Measurements from ENCODE around the gene C3orf20. TPM values are rescaled to one million over a fixed set of nuclear protein-coding genes. Genes with fewer than 3 reads are reported as not detected.
A peak's percentile ranks its signal among the peaks of the same experiment; 100 is the strongest.

The C3orf20 gene
- total RNA-seq, 4 donors from 2014 or later, result 0.29 TPM; not detected in 3

DNA sequence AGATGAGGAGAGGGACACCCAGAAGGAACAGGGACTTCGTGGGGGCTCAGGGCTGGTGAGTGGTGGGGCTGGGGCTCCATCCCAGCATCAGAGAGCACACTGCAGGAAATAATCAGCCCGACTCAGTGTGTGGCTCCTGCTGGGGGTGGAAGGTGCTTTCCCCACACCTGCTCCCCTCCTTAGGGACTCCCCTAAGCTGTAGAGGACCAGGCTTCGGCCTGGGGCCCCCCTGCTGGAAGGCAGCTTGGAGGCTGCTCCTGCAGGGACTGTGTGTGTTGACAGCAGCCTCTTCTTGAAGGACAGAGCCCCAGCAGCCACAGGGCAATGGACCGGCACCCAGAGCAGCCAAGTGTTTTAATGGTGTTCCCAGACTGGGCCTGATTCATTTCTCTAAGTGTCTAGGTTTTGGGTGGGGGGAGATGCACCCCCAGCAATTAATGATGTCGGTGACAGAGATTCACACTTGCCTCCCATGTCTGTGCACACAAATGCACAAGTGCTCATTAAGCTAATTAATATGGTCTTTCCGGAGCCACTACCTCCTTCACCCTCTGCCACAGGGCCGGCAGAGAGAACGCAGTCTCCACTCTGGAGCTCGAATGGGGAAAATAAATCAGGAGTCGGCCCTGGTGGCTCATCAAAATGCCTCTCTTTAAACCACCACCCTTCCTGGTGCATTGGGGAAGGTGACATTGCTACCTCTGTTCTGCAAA lies 126.9 kb downstream of the C3orf20 start:
- no peaks in the 10 kb centered on the region for H3K9me3 ChIP-seq
- WGBS, 2 donors, result 62 to 72% methylated on average over 8 to 10 of the region's 10 CpGs
- H3K27ac ChIP-seq, result no peak overlapping the region
- no peaks in the 10 kb centered on the region for H3K36me3 ChIP-seq
- no peak for DNase-seq
- H3K4me1 ChIP-seq, result peaks cover 0 to 6% of the 10 kb centered on the region in 2 donors
- H3K27me3 ChIP-seq, result no peaks in the 10 kb centered on the region
- intact Hi-C loops (cut with DNase I), result no loop called here
- no peak overlapping the region for H3K4me3 ChIP-seq (replicated peaks in 1 of 3)
- TF ChIP-seq POLR2A (IDR thresholded peaks at IDR 0.05), result no peak
- TF ChIP-seq, protein P1, sequence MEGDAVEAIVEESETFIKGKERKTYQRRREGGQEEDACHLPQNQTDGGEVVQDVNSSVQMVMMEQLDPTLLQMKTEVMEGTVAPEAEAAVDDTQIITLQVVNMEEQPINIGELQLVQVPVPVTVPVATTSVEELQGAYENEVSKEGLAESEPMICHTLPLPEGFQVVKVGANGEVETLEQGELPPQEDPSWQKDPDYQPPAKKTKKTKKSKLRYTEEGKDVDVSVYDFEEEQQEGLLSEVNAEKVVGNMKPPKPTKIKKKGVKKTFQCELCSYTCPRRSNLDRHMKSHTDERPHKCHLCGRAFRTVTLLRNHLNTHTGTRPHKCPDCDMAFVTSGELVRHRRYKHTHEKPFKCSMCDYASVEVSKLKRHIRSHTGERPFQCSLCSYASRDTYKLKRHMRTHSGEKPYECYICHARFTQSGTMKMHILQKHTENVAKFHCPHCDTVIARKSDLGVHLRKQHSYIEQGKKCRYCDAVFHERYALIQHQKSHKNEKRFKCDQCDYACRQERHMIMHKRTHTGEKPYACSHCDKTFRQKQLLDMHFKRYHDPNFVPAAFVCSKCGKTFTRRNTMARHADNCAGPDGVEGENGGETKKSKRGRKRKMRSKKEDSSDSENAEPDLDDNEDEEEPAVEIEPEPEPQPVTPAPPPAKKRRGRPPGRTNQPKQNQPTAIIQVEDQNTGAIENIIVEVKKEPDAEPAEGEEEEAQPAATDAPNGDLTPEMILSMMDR (IDR thresholded peaks at IDR 0.05), result no peak

DNA sequence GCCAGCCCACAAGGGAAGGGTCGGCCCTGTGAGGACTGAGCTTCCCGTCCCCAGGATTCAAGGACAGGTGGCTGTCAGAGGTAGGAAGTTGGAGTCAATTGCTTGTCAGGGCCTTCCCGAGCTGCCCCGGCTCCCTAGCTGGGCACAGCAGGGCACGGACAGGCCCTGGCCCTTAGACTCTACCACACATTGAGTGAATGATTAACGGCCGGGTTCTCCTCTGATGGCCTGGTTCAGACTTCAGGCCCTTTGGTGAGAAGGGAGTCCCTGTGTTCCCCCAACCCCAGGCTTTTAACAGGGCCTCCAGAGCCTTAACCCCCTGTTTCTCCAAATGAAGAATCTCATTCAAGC lies 127.4 kb downstream of the C3orf20 start:
- H3K27ac ChIP-seq, result no peak overlapping the region
- no peaks in the 10 kb centered on the region for H3K9me3 ChIP-seq
- H3K27me3 ChIP-seq, result no peaks in the 10 kb centered on the region
- peaks cover 0 to 8% of the 10 kb centered on the region in 2 donors for H3K4me1 ChIP-seq
- no peaks in the 10 kb centered on the region for H3K36me3 ChIP-seq
- TF ChIP-seq, protein P1 (IDR thresholded peaks at IDR 0.05), result no peak
- TF ChIP-seq POLR2A (IDR thresholded peaks at IDR 0.05), result no peak
- no peak for DNase-seq
- intact Hi-C loops (cut with DNase I), result no loop called here
- no peak overlapping the region for H3K4me3 ChIP-seq (replicated peaks in 1 of 3)
- 71 to 87% methylated on average over 7 of the region's 7 CpGs for WGBS, 2 donors

DNA sequence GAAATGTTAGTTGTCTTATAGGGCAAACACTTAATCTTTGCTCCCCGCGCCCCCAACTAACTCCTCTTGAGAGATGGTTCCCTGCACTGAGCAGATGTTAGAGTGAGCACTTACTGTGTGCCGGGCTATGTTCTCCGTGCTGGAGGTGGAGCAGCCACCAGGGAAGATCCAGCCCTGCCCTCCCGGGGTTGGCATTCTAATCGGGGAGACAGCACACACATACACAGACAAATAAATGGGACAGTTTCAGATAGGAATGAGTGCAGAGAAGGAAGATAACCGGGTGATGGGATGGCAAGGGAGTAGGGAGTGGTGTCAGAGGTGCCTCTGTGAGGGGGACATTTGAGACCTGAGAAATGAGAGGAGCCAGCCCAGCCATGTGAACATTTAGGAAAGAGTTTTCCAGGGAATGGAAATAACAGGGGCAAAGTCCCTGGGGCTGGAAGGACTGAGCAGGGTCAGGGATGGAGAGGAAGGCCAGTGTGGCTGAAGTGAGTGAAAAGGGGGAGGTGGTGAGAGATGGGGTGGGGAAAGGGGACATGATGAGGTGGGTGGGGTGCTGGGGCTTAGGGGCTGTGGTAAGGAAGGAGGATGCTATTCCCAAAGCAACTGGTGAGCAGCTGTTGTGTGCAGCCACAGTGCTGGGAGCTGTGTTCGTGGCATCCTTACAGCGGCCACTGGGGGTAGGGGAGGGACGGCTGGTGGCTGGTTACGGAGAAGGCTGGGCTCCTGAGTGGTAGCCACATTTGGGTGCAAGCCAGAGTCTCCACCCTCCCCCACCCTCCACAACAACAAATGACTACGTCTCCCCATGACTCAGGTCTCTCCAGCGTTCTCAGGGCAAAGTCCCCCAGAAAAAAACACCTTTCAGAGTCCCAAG lies 128.4 kb downstream of the C3orf20 start:
- WGBS, 2 donors, result 45 to 71% methylated on average over 13 of the region's 13 CpGs
- DNase-seq, result no peak
- TF ChIP-seq, protein P1 (IDR thresholded peaks at IDR 0.05), result no peak
- no peak for TF ChIP-seq POLR2A (IDR thresholded peaks at IDR 0.05)
- H3K27me3 ChIP-seq, result no peaks in the 10 kb centered on the region
- H3K36me3 ChIP-seq, result no peaks in the 10 kb centered on the region
- intact Hi-C loops (cut with DNase I), result no loop called here
- no peaks in the 10 kb centered on the region for H3K9me3 ChIP-seq
- peaks cover 0 to 8% of the 10 kb centered on the region in 2 donors for H3K4me1 ChIP-seq
- H3K4me3 ChIP-seq (replicated peaks in 1 of 3), result no peak overlapping the region
- no peak overlapping the region for H3K27ac ChIP-seq

DNA sequence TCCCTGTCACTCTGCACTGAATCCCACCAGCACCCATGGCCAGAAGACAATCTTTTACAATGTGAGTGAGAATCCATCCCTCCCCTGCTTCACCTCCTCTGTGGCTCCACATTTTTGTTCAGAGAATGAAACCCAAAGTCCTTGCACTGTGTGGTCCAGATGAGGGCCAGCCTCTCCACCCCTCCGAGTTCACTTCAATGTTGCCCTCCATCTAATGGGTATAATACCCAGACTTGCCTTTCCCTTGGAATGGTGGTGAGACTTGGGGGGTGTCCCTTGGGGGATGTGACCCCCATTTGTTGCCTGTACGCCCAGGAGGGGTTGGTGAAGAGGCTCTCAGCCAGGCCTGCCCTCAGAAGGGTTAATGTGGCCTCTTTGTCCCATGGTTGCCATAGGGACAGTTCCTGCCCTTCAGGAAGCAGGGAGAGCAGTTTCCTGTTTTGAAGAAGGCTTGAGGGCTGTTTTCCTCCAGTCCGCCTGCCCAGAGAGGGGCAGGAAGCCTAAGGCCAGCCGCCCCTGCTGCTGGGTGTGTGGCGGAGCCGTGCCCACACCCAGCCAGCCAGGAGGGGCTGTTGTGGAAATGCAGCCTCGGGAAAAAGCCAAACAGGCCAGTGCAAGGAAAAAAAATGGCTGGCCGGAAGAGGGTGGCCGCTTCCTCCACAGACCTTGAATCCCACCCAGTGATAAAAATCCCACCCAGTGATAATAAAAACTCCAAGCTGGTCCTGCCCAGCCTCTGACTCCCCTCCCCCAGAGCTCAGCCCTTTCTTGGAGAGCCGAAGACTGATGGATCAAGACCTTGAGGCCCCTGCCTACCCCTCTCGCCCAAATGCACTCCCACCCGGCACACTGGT lies 129.3 kb downstream of the C3orf20 start:
- DNase-seq, result peak in 1 of 2 donors; percentile 13
- no peaks in the 10 kb centered on the region for H3K36me3 ChIP-seq
- H3K27ac ChIP-seq, result peak overlapping the region in 2 of 3 donors; percentile 12 to 38
- no peak overlapping the region for H3K4me3 ChIP-seq (replicated peaks in 1 of 3)
- no peaks in the 10 kb centered on the region for H3K9me3 ChIP-seq
- intact Hi-C loops (cut with DNase I), result no loop called here
- WGBS, 2 donors, result 51 to 65% methylated on average over 9 to 12 of the region's 12 CpGs
- H3K4me1 ChIP-seq, result peaks cover 0 to 8% of the 10 kb centered on the region in 2 donors
- TF ChIP-seq, protein P1 (IDR thresholded peaks at IDR 0.05), result no peak
- no peak for TF ChIP-seq POLR2A (IDR thresholded peaks at IDR 0.05)
- no peaks in the 10 kb centered on the region for H3K27me3 ChIP-seq
